Dedifferentiated amniotic fluid mesenchymal stem cell (primary cell): ENCODE data around the gene PHF5A.

Source experiments
- DNase-seq: peaks from one replicate; pipeline ENCODE4 v3.0.0-alpha.2; 2016; ENCODE audit errors: extremely low spot score

PHF5A gene

DNA sequence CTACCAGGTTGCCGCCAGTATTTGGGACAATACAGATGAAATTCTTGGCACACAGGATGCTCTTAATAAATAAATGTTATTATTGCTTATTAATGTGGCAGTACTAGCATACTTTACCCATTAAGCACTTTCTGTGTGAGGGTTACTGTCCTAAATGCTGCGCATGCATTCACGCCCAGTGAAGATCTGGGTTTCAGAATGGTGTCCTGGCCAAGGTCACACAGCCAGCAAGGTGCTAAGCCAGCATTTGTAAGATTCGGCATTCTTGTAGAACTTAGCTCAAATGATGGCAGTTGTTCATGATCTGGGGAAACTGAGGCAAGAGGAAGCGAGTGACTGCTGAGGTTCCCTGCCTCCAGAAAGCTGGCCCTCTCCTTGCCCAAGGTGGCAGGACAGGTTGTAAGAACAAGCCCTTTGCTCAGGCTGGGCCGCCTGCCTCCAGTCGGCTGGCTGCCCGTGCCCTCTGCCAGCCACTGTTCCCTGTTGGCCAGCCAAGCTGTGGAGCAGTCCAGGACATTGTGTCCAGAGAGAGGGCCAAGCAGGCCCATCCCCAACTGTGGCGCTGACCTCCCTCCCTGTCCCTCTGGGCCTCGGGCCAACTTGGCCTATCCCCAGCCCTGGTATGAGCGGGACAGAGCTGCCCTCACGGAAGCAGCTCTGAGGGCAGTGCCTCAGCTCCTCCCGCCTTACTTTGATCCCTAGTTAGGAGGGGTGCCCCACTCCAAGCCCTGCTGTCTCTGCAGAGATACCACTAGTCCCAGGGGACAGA is 50.7 kb downstream of the PHF5A start:
- DNase-seq, result no peak

DNA sequence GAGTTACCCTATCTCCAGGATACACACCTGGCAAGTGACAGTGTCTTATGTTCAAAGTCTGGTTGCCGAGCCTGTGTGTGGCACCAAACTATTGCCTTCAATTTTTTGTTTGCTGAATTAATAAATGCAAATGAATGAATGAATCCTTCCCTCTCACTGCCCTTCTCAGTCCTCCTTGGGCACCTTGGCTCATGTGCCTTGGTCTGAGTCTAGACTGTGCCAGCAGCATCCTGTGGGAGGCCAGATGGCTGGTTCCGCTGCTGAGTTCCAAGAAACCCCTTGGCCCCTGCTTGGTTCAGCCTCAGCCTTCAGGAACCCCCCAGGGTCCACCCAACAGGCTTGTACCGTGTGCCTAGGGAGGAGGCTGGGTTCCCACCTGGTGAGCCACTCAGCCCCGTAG is 52.9 kb downstream of the PHF5A start:
- no peak for DNase-seq

DNA sequence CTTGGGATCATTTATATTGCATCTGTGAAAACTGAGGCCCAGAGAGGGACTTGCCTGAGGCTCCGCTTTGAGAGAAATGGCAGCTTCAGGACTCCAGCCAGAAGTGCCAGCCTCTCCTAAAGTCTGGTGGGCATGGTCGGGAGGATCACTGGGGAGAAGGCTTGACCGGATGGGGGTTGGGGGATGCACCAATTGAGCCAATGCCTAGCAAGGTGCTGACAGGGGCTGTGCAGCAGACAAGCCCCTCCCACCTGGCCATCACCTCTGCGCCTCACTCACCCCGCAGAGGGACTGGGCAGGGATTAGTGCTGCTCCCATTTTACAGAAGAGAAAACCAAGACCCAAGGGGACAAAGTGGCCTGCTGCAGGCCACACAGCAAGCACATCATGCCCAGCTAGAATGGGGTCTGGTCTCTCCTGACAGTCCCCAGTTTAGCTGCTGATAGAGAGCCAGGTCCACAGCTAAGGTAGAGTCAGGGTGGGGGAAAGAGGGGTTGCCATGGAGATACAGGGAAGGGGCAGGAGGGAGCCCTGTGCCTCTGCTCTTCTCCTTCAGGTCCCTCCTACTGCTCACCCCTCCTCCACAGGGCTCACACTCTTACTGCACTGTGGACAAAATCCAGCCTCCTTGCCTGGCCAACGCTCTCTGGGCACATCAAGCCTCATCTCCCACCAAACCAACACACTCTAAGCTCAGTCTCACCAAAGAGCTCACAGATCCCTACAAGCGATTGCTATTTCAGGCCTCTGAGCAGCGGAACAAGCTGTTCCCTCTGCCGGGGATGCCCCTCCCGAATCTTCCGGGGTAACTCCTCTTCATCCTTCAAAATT is 57.3 kb downstream of the PHF5A start:
- no peak for DNase-seq

DNA sequence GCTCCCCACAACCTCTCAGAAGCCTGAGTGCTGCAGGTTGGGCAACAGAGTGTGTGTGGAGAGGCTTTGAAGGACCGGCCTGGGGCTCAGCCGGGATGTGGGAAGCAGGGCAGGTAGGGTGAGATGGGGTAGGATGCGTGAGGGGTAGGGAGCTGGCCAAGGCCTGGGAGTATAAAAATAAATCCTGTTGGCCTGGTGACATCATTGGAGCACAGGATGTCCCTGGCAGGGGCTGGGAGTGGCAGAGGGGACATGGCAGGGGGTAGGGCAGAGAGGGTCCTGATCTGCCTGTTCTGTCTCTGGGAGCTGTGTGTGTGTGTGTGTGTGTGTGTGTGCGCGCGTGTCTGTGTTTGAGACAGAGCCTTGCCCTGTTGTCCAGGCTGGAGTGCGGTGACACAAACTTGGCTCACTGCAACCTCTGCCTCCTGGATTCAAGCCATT is 58.2 kb downstream of the PHF5A start:
- DNase-seq, result no peak
